CD4-positive, alpha-beta T cell treated with Interleukin-6 for 4 hours (primary cell): ENCODE results near the gene RPS27.
"Not testable (repeated sequence)": the region's sequence is repeated elsewhere in the genome, so short reads cannot be mapped to it uniquely, and the experiment has no call there.

Source experiments
- DNase-seq: peaks from one replicate; pipeline ENCODE4 v3.0.0-alpha.2; 2020; ENCODE audit warnings: mixed read lengths

Gene RPS27

GRCh38 chr1:153962088-153963029 is 28.2 kb upstream of the RPS27 start:
- no peak for DNase-seq

- peak; percentile 98 for DNase-seq
Observed at GRCh38 chr1:153963030-153963849, 27.3 kb upstream of the RPS27 start, which contains the start of gene SLC39A1. Gene SLC39A1, minus strand, starts transcription at chr1:153963537. Its CDS starts 822 bp downstream, at chr1:153962715.

GRCh38 chr1:153963850-153964331 is 26.7 kb upstream of the RPS27 start:
- DNase-seq: no peak

GRCh38 chr1:153967107-153967999 is 23.2 kb upstream of the RPS27 start, which contains the start of gene CREB3L4:
Gene CREB3L4, plus strand, starts transcription at chr1:153967902. Its CDS starts 624 bp downstream, at chr1:153968526.
- DNase-seq: peak; percentile 90

DNA sequence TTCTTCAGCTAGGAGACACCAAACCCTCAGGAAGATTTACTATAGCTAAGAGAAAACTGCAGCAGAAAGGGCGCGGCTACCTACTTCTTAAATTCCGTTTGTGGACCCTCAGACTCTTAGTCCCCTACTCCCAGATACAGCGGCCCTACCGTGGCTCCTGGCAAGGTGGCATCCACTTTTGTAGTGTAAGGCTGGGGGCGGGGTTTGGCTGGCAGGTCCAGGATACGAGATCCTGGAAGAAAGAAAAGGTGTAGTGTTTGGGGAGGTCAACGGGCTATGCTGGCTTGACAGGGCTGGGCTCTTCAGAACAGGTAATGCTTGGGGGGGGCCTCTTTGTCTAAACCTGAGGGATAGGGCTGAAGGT is 22.6 kb upstream of the RPS27 start:
- no peak for DNase-seq

DNA sequence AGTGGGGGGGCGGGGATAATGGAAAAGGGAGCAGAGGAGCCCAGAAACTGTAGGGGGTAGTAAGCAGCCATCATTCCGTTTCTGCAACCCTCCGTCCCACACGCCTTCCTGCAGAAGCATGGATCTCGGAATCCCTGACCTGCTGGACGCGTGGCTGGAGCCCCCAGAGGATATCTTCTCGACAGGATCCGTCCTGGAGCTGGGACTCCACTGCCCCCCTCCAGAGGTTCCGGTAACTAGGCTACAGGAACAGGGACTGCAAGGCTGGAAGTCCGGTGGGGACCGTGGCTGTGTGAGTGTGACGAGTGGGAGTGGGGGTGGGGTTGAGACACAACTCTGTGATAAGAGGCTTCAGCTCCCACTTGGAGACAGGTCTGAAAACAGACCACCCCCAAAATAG is 22.2 kb upstream of the RPS27 start:
- no peak for DNase-seq

DNA sequence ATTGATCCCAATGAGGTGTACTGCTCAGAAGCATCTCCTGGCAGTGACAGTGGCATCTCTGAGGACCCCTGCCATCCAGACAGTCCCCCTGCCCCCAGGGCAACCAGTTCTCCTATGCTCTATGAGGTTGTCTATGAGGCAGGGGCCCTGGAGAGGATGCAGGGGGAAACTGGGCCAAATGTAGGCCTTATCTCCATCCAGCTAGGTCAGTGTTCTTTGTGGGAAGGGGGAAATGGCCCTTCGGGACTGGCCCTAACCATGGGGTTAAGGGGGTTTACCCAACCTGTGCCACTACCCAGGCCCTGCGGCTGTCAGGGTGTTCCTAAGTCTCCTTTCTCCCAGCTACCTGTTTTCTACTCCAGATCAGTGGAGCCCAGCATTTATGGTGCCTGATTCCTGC is 21.6 kb upstream of the RPS27 start:
- no peak for DNase-seq

GRCh38 chr1:153970346-153970745 is 20.2 kb upstream of the RPS27 start:
- no peak for DNase-seq

DNA sequence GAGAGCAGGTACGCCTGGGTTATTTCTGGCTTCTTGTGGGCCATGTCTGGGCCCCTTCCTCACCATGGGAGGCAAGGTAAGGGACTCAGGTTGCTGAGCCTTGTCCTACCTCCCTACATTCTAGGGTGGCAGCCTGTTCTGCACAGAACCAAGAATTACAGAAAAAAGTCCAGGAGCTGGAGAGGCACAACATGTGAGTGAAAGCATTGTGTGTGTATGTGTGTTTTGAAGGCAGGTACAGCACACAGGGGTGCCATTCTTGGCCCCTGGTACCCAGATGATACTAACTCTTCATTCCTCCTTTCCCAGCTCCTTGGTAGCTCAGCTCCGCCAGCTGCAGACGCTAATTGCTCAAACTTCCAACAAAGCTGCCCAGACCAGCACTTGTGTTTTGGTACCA is 17.5 kb upstream of the RPS27 start:
- DNase-seq: no peak

- DNase-seq: no peak
Observed at GRCh38 chr1:153973525-153973924, 17.0 kb upstream of the RPS27 start.

DNA sequence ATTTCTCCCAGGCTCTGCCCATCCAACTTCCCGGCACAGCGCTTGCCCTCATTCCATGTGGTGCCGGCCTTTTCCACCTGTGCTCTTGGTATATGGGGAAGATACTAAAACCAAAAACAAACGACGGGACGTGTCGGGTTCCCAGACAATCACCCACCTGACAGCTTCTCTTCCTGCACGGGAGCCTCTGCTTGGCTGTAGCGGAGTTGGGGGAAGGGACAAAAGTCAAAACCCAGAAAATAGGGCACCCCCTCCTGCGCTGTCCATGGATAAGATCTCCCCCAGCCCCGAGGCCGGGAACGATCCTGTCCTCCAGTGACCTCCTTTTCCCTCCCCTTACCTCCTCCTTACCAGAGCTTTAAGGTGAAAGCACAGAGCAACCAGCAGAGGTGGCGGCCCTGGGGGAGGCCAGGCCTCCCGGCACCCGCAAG is 13.7 kb upstream of the RPS27 start:
- no peak for DNase-seq

- peak; percentile 87 for DNase-seq
Observed at GRCh38 chr1:153977250-153978240, 13.0 kb upstream of the RPS27 start, which contains the start of gene JTB. Gene JTB, minus strand, starts transcription at chr1:153977674. Its CDS starts 422 bp downstream, at chr1:153977252.

DNA sequence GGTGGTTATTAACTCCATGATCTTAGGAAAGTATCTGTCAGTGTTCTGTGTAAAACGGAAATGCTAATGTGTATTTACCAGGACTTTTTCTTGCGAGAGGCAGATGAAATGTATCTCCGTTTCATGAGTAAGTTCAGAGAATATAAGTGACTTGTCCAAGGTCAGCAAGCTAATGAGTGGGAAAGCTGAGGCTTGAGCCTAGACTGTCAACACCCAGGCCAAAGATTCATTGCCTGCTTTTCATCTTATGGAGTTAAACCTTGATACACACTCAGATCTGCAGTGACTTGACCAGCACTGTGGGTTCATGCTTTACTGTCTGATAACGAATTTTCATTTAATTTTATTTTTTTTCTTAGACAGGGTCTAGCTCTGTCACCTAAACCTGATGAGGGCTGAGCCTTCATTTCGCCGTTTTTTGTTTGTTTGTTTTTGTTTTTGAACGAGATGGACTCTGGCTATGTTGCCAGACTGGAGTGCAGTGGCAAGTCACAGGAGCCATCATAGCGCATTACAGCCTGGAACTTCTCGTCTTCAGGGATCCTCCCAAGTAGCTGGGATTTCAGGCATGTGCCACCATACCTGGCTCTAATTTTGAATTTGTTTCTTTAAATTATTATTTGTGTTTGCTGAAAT is 12.2 kb upstream of the RPS27 start:
- DNase-seq: no peak

DNA sequence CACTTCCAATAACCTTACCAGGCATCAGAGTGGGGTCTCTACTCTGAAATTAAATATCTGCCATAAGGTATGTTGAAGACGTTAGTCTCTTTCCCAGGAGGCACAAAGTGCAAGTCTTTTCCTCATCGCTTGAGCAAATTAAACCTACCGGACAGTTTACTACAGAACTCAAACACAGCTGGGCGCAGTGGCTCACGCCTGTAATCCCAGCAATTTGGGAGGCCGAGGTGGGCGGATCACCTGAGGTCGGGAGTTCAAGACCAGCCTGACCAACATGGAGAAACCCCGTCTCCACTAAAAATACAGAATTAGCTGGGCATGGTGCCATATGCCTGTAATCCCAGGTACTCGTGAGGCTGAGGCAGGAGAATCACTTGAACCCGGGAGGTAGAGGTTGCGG is 11.5 kb upstream of the RPS27 start:
- not testable (repeated sequence) for DNase-seq

- not testable (repeated sequence) for DNase-seq
Observed at GRCh38 chr1:153981735-153982134, 8.8 kb upstream of the RPS27 start.

- no peak for DNase-seq
Observed at GRCh38 chr1:153984123-153984894, 6.3 kb upstream of the RPS27 start.

GRCh38 chr1:153985341-153985912 is 5.1 kb upstream of the RPS27 start:
- peak; percentile 38 for DNase-seq

GRCh38 chr1:153985941-153986761 is 4.4 kb upstream of the RPS27 start, which contains the start of gene RAB13:
Gene RAB13, minus strand, starts transcription at chr1:153986339. Its CDS starts 103 bp downstream, at chr1:153986236.
- DNase-seq: no peak
